OCI-LY3 (cell line): ENCODE data around the gene PEX12.

Experiments
- EZH2phosphoT487 ChIP-seq: fragments of 200-600 bp; shearing (Covaris generic); IDR thresholded peaks from 2 replicates; pipeline ENCODE4 v1.6.1; 2018; ENCODE audit warnings: antibody characterized with exemption, mixed run types, low read depth
- TF ChIP-seq, protein P1 (sequence below): fragments of 200-600, 300-600 bp; sonication (generic); IDR thresholded peaks from 2 replicates; pipeline ENCODE4 v1.5.1; 2014; ENCODE audit warnings: antibody characterized with exemption, low read length, low read depth

DNA sequence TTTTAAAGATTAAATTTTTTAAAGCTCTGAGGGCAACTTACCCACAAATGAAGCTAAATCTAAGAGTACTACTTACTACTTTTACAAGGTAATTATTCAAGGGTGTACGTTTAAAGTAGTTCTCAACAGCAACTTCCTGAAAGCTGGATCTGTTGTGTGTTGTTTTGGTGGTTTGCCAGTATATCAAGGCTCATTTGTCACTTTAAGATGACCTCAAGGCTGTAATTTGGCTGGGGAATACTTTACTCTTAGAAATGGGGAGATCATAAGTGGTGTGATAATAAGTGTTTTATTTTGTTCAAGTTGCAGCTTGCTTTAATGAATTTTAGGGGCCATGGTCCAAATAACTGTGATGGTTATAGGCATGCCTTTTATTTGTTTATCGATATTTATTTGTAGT lies 39.1 kb upstream of the PEX12 start:
- TF ChIP-seq, protein P1, sequence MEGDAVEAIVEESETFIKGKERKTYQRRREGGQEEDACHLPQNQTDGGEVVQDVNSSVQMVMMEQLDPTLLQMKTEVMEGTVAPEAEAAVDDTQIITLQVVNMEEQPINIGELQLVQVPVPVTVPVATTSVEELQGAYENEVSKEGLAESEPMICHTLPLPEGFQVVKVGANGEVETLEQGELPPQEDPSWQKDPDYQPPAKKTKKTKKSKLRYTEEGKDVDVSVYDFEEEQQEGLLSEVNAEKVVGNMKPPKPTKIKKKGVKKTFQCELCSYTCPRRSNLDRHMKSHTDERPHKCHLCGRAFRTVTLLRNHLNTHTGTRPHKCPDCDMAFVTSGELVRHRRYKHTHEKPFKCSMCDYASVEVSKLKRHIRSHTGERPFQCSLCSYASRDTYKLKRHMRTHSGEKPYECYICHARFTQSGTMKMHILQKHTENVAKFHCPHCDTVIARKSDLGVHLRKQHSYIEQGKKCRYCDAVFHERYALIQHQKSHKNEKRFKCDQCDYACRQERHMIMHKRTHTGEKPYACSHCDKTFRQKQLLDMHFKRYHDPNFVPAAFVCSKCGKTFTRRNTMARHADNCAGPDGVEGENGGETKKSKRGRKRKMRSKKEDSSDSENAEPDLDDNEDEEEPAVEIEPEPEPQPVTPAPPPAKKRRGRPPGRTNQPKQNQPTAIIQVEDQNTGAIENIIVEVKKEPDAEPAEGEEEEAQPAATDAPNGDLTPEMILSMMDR = no peak
- TF ChIP-seq EZH2phosphoT487 = no peak
